Measurements from ENCODE around the gene KIAA1755.

KIAA1755 gene

DNA sequence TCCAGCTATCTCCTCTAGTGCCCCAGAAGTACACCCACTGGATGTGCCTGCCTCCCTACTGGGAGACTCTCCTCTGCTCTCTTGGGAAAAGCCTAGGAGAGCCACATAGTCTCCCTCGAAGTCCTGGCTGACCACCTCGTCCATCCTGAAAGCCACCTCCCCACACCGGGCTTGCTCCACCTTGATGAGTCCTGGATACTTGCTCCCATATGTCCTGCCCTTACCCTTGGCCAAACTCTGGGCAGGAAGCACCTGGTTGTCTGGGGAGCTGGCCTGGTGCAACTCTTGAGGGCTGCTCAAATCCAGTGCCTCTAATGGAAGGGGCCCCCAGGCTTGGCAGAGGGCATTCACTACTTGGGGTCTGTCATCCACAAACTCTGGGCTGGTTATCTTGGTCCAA, 19.3 kb downstream of the KIAA1755 start:
- DNase-seq (ENCODE audit: low read depth) = no peak

- DNase-seq (ENCODE audit: low read depth) = no peak
These were observed 21.1 kb downstream of the KIAA1755 start for GRCh38 chr20:38239441-38239840.

GRCh38 chr20:38238829-38239228, 21.7 kb downstream of the KIAA1755 start:
- no peak for DNase-seq (ENCODE audit: low read depth)

DNA sequence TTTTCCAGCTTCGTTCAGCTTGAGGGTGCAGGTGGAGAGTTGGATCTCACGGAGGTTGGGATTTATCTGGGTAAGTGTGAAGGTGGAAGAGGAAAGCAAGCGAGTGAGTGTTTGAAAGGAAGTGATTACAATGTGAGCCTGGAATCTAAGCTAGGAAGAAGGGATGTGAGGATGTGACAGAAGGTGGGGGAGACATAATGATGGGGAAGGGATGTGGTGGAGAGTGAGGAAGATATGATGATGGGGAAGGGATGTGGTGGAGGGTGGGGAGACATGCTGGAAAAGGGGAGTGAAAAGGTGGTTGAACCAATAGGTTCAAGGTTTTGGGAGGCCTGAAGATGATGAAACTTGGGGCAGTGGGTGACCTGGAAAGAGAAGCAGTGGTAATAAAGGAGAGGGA, 23.2 kb downstream of the KIAA1755 start:
- no peak for DNase-seq (ENCODE audit: low read depth)

DNA sequence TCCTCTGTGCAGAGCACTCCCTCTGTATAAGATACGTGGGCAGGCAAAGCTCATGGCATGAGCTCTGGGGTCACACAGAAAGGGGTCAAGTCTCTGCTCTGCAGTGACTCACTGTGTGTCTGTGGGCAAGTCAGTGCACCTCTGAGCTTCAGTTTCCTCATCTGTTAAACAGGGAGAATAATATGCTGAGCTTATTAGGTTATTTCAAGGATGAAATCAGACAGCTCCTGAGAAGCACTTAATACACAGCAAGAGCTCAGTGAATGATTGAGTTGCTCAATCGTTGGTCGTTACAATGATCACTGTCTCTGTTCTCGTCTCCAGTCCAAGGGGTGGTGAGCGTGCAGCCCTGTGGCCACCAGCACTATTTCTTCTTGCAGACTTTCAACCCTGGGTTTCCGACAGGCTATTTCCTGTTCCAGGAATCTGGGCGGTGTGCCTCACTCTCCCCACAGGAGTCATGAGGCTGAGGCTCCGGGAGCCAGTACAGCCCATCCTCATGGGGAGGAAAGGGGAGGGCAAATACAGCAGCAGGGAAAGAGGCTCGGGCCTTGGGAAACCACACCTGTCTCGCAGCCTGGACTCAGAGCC, 28.9 kb downstream of the KIAA1755 start:
- no peak for DNase-seq (ENCODE audit: low read depth)

DNA sequence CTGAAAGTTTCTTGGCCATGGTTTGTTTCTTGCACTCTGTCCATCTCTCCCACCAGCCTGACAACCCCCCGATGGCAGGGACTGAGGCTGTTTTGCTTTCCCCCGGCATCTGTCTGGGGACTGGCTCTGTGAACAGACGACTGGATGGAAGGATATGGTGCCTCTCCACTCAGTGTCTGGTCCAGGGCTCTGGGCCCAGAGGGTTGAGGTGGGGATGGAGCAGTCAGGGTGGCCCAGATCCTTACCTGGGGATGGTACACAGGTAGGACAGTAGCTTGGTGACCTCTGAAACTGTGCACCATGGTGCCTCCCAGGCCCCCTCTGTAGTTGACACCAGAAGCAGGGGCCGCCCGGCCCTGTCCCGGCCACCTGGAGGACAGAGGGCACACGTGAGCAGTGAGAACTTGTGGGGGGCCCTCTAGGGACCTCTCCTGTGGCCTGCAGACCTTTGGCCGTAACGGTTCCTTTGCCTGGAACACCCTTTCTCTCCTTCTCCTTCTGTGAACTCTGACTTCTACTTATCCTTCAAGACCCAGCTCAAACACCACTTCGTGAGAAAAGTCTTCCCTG, 29.5 kb downstream of the KIAA1755 start:
- no peak for DNase-seq (ENCODE audit: low read depth)

DNA sequence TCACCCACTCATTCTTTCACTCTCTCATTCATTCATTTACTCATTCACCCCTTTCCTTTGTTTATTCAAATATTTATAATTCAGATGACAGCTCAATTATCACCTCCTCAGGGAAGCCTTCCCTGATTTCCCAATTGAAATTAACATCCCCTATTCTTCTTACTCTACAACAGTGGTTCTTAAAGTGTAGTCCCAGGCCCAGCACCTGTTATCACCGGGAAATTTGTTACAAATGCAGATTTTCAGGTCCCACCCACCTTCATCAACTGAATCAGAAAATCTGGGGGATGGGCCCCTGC, 30.3 kb downstream of the KIAA1755 start:
- no peak for DNase-seq (ENCODE audit: low read depth)

DNA sequence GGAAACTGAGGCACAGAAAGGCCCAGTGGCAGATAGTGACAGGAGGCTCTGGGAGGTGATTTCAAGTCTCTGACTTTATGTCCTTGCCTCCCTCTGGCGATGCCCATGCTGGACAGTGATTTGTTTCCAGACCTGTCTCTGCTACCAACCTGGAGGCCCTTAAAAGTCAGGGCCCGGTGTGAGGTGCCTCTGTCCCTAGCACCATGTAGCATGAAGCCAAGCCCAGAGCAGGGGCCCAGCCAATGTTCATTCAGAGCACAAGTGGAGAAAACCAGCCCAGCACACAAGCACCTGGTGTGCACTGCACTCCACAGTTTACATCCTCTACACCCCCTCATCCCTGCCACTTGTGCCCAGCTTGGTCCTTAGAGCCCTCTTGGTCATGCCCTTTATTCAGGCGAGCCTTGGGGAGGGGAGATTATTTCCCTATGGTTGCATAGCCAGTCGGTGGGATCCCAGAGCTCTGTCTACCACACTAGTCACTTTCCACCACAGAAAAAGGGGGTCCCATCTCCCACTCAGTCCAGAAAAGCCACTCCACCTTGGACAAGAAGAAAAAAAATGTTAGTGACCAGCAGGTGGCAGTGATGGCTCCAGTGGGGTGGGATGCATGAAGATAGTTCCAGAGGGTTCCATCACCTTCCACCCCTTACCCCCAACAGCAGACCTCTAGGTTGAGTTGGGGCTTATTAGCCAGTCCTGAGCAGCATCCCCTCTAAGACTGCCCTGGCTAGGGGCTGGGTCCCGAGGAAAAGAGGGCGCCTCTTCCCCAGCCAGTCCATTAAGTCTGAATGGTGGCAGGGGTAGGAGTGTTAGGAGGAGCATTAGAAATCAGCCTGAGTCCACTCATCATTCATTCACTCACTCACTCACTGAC, 30.9 kb downstream of the KIAA1755 start:
- DNase-seq (ENCODE audit: low read depth) = no peak

DNA sequence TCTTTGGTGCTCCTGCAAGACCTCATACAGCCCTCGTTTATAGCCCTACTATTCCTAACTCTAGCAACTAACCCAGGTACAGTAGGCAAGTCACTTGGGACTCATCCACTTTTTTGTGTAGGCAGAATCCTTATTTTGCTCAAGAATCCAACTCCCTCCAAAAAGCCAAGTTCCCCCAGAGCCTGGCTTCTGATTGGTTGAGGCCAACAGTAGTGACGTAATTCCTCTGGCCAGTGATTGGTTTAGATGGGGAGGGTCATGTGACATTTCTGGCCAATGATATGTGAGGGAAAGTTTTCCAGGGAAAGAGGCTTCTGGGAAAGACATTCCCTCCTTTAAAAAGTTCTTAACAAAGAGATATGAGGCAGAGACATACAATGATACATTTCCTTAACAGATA, 32.1 kb downstream of the KIAA1755 start:
- DNase-seq (ENCODE audit: low read depth) = no peak

DNA sequence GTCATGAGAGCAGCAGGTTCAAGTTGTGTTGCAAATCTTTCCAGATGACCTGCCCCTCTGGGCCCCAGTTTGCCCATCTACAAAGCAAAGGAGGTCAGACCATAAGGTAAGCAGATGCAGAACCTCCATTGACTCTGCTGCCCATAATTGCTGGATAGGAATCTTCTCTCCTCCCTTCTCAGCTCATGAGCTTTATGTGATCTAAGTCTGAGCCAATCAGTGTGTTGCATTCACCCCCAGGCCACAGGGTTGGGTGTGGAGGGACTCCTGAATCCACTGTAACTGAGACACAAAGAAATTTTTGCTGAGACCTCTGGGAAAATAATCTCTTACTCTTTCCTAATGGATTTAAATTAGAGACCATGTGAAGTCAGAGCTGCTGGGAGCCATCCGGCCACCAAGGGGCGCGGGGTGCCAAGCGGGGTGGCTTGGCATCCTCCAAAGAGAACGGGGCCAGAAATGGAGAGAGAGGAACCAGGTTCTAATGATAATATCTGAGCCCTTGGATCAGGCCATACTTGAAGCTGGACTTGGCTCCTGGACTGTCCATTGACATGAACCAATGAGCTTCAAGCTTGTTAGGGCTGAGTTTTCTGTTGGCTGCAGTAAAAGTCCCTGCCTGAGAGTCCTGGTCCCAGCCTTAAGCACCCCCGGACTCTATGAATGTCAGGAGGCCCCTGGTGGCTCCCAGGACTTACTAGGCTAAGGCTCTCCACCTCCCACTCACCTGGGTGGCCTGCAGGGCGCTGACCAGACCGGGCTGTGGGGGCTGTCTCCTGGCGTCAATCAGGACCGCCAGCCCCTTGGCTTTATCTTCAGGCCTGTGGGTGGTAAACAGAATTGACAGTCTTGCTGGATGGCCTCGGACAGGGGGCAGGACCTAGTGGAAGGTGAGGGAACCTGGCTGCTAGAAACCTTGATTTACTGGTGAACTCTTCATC, 32.8 kb downstream of the KIAA1755 start:
- DNase-seq (ENCODE audit: low read depth) = no peak

- DNase-seq (ENCODE audit: low read depth) = no peak
These were observed 34.0 kb downstream of the KIAA1755 start for GRCh38 chr20:38226553-38226952.

GRCh38 chr20:38225900-38226263, 34.7 kb downstream of the KIAA1755 start:
- no peak for DNase-seq (ENCODE audit: low read depth)

DNA sequence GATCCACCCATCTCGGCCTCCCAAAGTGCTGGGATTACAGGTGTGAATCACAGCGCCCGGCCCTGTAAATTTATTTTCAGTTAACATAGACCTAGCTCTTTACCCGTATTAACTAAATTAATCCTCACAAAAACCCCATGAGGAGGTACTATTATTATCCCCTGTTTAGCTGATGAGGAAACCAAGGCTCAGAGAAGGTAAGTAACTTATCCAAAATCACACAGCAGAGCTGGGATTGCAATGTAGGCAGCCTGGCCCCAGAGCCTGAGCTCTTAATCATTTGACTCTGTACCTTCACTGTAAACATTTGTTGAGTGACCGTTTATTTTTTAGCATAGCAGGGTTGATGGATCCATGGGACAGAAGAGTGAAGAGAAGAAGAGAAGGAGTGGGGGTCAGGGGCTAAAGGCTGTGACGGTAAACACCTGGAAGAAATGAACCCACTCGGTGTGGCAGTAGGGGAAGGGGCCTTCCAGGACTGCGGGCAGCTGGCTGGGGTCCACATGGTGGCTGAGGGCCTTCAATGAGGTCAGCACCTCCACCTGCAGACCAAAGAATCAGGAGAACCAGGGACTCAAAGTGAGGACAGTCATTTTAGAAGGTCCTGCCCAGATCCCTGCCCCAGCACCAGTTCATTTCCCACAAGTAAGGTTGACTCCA, 35.2 kb downstream of the KIAA1755 start:
- no peak for DNase-seq (ENCODE audit: low read depth)

GRCh38 chr20:38224531-38224930, 36.0 kb downstream of the KIAA1755 start:
- DNase-seq (ENCODE audit: low read depth) = no peak

GRCh38 chr20:38223743-38224100, 36.8 kb downstream of the KIAA1755 start:
- DNase-seq (ENCODE audit: low read depth) = no peak

GRCh38 chr20:38222923-38223742, 37.4 kb downstream of the KIAA1755 start:
- no peak for DNase-seq (ENCODE audit: low read depth)

DNA sequence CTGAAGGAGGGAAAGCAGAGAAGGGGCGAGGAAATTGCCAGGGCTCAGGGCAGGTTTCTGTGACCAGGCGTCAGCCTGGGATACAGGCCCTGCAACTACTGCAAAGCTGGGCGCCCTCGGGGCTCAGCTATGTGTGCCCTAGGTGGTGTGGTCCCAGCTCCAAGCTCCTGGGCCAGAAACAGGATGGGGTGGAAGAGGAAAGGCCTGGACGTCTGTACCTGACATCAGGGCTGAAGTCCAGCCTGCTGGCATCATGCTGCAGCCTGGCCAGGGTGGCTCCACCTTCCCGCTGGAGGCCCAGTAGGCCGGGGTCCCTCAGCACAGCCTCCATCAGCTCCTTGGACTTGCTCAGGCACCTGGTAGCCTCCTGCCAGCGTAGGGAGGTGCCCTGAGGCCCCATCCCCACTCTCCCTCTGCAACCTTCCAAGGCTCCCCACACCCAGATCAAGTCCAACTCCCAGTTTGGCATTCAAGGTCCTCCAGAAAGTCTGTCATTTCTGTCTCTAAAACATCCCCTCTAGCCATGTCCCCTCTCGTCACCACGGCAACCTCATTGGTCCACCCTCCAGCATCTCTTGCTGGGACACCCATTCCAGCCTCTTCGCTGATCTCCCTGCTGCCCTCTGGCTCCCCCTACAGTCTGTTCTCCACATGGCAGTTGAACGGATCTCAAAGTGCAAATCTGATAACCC, 38.2 kb downstream of the KIAA1755 start:
- no peak for DNase-seq (ENCODE audit: low read depth)

DNA sequence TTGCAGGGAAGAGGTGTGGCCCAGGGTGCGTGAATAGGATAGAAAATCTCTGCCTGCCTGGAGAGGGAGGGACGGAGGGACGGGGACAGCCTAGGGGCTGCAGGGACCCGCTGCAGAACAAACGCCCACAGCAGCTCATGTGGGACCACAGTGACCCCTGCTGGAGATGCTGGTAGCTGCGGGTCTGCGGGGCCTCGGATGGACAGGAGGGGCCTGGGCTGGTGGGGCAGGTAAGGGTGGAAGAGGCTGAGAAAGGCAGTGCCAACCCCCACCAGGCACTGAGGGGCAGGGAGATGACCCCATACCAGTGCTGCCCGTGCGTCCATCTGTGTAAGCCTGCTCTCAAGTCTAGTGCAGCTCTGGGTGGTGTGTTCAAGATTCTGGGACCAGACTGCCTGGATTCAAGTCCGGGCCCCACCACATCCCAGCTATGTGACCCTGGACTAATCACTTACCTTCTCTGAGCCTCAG, 39.4 kb downstream of the KIAA1755 start:
- DNase-seq (ENCODE audit: low read depth) = no peak

GRCh38 chr20:38220587-38221118, 39.9 kb downstream of the KIAA1755 start:
- no peak for DNase-seq (ENCODE audit: low read depth)
